CD4-positive, alpha-beta T cell treated with Interleukin-17A for 1 hour (primary cell): ENCODE measurements around the gene SASH1.
A peak's percentile ranks its signal among the peaks of the same experiment; 100 is the strongest.

Experiments
- DNase-seq: peaks from one replicate; pipeline ENCODE4 v3.0.0-alpha.2; 2020

Gene SASH1

GRCh38 chr6:148440016-148440415, 97.4 kb downstream of the SASH1 start:
- no peak for DNase-seq

DNA sequence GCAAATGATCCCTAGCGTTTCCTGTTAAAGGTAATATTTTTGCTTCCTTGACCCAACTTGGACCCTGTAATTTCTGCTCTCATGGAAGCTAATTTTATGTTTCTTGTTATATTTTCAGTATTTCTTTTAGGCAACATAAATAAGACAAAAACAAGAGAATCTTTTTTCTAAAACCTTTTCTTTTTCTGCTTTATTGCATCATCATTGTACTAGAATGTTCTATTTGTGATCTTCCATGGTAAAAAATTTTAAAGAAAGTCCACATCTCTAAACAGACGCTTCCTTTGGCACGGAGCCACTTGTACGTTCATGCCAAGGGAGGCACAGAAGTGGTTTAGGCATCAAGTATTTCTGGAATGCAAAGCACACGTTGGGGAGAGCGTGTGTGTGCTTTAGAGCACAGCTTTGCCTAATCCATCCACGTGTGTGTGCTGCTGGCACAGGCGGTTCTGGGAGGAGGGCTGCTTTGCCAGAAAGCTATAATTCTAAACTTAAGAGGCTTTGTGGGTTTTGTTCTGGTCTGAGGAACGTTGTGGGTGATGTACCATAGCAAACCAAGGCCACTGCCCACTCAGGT, 98.3 kb downstream of the SASH1 start:
- no peak for DNase-seq

DNA sequence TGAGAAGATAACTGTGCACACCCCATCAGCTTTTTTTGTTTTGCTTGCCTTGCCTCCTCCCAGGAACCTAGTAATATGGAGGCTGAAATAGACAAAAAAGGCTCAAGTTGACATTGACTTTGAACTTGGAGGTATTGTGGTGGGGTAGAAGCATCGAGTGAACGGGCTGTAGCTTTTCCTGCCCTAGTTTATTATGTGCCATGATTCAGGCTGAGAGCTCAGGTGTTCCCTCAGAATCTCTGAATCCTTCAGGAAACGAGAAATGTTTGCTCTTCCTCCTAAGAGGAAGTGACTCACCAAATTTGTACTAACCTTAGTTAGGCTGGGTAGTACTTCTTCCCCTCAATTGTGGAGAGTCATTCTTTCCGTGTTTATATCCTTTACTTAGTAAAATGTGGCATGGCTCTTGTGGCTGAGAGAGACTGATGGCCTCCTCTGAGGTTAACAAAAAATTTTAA, 98.8 kb downstream of the SASH1 start:
- no peak for DNase-seq

GRCh38 chr6:148443798-148444560, 101.3 kb downstream of the SASH1 start:
- DNase-seq, result no peak

GRCh38 chr6:148445116-148445515, 102.5 kb downstream of the SASH1 start:
- no peak for DNase-seq

GRCh38 chr6:148445620-148446019, 103.0 kb downstream of the SASH1 start:
- no peak for DNase-seq

- no peak for DNase-seq
These were observed 104.0 kb downstream of the SASH1 start for GRCh38 chr6:148446681-148447080.

DNA sequence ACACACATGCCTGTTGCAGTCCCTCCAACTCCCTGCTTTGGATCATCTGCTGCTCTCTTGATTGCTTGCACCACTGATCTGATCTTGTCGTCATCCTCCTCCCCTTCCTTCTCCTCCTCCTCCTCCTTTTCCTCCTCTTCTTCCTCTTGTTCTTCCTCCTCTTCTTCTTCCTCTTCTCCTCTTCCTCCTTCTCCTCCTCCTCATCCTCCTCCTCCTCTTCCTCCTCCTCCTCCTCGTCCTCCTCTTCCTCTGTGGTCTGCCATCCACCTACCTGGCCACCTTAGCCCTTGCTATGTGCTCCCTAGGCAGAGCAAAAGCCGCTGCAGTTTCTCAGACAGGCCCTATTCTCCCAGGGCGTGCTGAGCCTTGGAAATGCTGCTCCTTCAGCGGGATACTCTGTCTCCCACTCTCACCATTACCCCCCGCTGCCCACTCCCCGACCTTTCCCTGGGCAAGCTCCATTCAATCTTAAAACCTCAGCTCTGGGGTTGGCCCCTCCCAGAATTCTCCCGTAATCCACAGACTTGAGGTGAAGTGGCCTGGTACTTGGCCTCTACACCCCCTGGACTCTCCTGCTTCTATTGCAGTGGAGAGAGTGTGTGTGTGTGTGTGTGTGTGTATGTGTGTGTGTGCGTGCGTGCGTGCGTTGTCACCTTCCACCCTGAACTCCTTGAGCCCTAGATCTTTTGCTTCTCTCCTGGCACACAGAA, 105.0 kb downstream of the SASH1 start:
- DNase-seq, result no peak

DNA sequence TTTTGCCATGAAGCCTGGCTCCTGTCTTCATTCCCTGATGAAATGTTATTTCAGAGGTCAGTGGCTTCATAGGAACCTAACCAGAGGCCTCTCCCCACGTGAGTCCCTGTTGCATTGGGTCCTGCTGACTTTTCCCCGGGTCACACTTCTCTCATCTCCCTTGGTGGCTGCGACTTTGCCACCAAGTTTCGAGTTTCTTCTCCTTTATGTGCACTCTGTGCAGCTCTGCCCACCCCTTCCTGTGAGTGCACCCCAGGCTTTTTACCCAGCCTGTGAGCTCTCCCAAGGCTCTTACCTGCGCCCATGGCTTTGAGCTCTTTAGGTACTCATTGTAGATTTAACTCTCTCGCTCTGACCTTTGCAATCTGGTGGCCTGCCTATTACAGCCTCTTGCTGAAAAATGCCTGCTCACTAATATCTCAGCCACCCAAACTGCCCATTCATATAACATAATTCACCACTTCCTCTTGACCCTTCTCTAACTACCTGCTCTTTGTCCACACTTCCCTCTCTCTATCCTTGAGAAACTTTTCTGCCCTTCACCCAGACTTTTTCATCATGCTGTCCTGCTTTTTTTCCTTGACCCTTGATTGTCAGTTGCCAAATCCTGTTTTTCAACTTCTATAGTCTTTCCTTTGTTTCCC, 105.9 kb downstream of the SASH1 start:
- DNase-seq, result no peak

DNA sequence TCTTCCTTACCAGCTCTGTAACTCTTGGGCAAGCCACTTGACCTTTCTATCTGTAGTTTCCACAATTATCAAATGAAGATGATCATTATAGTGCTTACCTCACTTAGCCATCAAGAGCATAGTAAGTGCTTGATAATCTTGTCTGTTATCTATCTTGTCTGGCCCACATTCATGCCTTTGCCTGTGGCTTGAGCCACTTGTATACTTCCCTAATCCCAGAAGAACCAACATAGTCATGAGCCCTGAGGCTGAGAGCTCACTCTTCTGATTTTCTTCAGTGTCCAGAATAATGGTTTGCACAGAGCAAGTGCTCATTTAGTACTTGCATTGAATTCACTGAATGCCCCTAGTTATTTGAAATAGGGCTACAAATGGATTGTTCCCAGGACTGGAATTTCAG, 108.2 kb downstream of the SASH1 start:
- DNase-seq, result no peak

GRCh38 chr6:148451690-148452089, 109.1 kb downstream of the SASH1 start:
- DNase-seq, result peak; percentile 40

DNA sequence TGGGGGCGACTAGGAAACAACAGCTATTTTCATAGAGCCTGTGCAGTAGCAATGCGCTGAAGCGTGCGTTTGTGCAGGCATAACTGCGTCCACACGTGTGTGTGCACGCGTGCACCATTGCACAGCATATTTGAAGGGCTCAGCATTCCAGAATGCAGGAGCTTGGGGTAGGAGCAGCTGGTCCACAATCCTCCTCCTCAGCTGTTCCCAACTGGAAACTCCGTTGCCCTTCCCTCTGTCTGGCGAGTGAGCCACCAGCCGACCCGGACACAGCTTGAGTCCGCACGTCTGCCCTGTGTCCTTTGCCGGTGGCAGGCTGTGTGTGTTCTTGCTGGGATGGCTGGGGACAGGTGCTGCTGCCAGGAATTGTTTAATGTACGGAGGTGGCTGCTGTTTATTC, 110.2 kb downstream of the SASH1 start:
- DNase-seq, result no peak

DNA sequence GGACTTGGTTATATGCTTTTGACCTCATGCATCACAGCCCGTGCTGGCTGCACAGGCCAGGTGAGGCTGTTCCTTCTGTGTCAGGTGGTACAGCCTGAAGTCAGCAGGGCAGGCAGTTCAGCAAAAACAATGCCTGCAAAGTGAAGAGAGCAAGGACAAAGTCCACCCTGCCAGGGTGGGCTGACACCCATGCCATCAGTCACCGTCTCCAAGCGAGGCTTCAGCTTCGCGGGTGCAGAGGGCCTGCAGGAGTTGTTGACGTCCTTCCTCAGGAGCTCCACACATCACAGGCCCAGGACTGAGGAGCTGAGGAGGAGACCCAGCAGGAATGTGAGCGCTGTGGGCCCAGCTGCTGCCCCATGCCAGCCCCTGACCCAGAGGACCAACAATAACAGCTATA, 111.3 kb downstream of the SASH1 start:
- no peak for DNase-seq

GRCh38 chr6:148455225-148455624, 112.6 kb downstream of the SASH1 start:
- no peak for DNase-seq

DNA sequence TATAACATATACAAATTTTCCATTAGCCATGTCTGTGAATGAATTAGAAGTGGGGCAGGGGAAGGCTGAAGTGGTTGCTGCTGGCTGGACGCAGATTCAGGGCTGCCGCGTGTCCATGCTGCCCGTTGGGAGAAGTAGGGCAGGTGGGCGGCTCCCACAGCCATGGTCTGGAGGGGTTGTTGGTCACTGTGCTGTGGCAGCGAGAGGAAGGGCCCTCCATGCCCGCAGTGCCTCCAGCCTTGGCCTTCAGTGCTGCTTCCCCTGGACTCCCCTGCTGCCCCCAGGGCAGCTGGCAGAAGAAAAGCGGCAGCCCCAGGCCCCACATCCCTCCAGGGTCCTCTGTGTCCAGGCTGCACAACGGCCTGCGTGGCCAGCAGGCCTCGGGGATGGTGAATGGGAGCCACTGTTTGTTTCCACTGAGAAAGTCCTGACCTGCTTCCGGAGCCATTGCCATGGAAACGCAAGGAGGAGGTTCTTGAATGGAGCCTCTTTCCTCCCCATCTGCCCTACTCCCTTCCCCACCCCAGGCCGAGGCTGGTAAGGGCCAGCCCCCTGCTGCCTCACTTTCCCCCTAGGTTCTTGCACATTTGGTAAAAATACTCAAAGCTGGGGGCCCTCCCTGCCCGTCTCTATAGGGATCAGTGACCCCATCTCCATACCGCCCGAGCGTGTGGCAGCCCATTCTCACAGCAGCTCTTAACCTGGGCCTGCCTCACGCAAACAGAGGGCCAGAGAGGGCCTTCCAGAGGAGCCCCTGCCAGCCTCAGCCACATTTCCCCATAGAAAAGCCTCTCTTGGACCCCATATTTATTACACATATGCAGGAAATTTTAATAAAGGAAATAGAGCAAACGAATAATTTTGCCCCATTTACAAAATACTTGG, 113.3 kb downstream of the SASH1 start:
- DNase-seq, result no peak

DNA sequence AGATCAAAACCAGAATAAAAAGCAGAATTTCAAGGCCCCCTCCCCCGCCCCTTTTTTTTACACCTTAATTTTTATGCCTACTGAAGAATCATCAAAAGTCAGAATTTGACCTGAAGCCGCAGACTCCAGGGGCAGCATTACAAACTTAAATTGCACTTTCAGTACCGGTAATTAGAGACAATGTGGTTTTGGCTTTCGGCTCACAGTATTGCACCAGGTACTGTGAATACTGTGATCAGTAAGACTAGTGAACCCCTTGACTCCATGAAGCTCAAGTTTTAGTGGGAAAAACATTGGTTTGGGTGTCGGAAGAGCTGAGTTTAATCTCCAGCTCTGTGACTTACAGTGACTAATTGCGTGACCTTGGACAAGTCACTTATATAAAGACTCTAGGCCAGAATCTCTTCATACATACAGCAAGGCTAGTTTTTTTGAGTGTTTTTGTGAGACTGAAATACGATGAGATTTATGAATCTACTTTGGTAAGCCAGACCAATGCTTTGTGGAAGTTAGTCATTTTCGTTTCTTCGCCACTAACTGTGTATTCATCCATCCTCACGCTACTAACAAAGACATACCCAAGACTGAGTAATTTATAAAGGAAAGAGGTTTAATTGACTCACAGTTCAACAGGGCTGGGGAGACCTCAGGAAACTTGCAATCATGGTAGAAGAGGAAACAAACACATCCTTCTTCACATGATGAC, 114.7 kb downstream of the SASH1 start:
- DNase-seq, result no peak

- no peak for DNase-seq
These were observed 115.2 kb downstream of the SASH1 start for GRCh38 chr6:148457843-148458159.

- no peak for DNase-seq
These were observed 116.6 kb downstream of the SASH1 start for GRCh38 chr6:148459238-148459637.

DNA sequence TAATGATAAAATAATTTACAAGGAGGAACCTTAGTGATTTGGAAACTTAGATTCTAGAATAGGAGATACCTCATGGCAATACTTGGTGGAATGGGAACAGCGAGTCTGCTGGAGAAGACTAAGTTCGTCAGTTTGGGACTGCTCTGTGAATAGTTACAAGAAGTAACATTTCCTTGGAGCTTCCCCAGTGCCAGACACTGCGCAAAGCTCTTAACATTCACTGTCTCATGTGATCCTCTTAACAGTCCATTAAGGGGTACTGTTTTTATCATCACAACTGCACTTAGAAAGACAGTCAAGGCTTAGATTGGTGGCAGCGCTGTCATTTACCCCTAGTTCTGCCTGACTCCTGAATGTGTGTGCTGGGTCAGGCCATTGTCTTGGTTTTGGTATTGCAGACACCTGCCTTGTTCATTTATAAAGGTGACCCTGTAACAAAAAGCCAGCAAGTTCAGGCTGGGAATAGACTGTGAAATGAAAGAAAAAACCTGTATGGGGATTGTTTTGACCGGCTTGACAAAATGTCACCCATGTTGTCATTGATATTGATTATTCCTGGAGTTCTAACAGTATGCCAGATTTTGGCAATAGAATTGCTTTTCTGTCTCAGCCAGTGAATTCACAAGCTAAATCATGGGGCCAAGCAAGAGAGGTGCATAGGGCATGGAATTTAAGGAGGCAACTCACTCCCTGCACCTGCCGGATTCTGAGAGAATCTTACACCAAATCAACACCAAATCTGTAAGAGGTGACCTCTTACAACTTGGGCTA, 118.4 kb downstream of the SASH1 start:
- DNase-seq, result no peak

DNA sequence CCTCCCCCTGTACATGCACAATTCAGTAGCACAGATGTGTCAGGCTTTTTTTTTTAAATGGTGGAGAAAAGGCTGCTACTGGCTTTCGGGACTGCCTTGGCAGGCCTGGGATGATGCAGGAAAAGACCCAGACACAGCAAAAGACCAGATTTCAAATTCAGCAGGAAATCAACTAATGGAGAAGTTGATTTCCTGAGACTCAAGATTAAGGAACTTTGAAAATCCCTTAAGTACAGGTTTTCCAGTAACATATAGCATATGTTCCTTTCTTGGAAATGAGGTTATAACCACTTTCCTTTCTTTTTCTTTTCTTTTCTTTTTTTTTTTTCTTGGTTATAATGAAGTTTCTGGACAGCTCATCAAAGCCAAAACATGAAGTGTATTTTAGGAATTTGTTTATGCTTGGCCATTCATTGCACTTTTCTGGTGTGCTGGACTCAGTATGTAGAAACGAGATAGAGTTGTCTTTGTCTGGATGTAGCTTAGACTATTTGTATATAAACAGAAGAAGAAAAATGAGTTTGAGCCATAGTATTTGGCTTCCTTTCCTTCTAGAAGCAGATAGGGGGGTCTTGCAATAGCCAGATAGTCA, 119.4 kb downstream of the SASH1 start:
- DNase-seq, result no peak

GRCh38 chr6:148463671-148464070, 121.0 kb downstream of the SASH1 start:
- no peak for DNase-seq
